SK-N-SH treated with all-trans-retinoic acid at 6 μM for 48 hours (cell line): Measurements from ENCODE around the gene ZP3.

Experiments
- ATAC-seq: fragments of 200-7000 bp; cut with Tn5 transposase; 3 replicates; pipeline ENCODE4 v1.9.1; 2020; ENCODE audit warnings: mild to moderate bottlenecking, moderate library complexity
- ARNTL ChIP-seq: fragments of 450-650 bp; formaldehyde crosslinking; IDR thresholded peaks from 2 replicates; pipeline ENCODE4 v1.5.0; 2020; ENCODE audit warnings: low read depth, mild to moderate bottlenecking, moderate library complexity, borderline replicate concordance
- BACH2 ChIP-seq: fragments of 250-450 bp; sonication (Bioruptor Pico); IDR thresholded peaks from 2 replicates; pipeline ENCODE4 v1.9.0; 2021; ENCODE audit warnings: mild to moderate bottlenecking, borderline replicate concordance
- CREB5 ChIP-seq: fragments of 250-450 bp; sonication (Bioruptor Pico); IDR thresholded peaks from 2 replicates; pipeline ENCODE4 v1.5.1; 2020; ENCODE audit warnings: low read depth, mild to moderate bottlenecking, moderate library complexity
- ESRRG ChIP-seq: fragments of 250-450 bp; sonication (Bioruptor Pico); IDR thresholded peaks from 2 replicates; pipeline ENCODE4 v1.6.1; 2021; ENCODE audit warnings: mild to moderate bottlenecking
- GLIS3 ChIP-seq: fragments of 250-450 bp; sonication (Bioruptor Pico); IDR thresholded peaks from 2 replicates; pipeline ENCODE4 v1.5.0; 2020; ENCODE audit warnings: mild to moderate bottlenecking, moderate library complexity
- ISL1 ChIP-seq: fragments of 250-450 bp; sonication (Bioruptor Pico); IDR thresholded peaks from 2 replicates; pipeline ENCODE4 v2.1.2; 2022; ENCODE audit warnings: mild to moderate bottlenecking, moderate library complexity
- OSR1 ChIP-seq: fragments of 250-450 bp; sonication (Bioruptor Pico); IDR thresholded peaks from 2 replicates; pipeline ENCODE4 v1.8.0; 2022; ENCODE audit warnings: moderate library complexity, mild to moderate bottlenecking, inconsistent platforms
- PATZ1 ChIP-seq: fragments of 250-450 bp; sonication (Bioruptor Pico); IDR thresholded peaks from 2 replicates; pipeline ENCODE4 v1.8.0; 2020; ENCODE audit warnings: mild to moderate bottlenecking, moderate library complexity, borderline replicate concordance
- PPARA ChIP-seq: fragments of 250-450 bp; sonication (Bioruptor Pico); IDR thresholded peaks from 2 replicates; pipeline ENCODE4 v1.5.0; 2020; ENCODE audit warnings: mild to moderate bottlenecking, borderline replicate concordance
- RARB ChIP-seq: fragments of 250-450 bp; sonication (Bioruptor Pico); IDR thresholded peaks from 2 replicates; pipeline ENCODE4 v1.8.0; 2021; ENCODE audit warnings: mild to moderate bottlenecking, moderate library complexity
- SNAI2 ChIP-seq: fragments of 250-450 bp; sonication (Bioruptor Pico); IDR thresholded peaks from 2 replicates; pipeline ENCODE4 v1.5.0; 2020; ENCODE audit warnings: mild to moderate bottlenecking, moderate library complexity
- TCF4 ChIP-seq: fragments of 250-450 bp; sonication (Bioruptor Pico); IDR thresholded peaks from 2 replicates; pipeline ENCODE4 v1.8.0; 2021; ENCODE audit warnings: mild to moderate bottlenecking, moderate library complexity, borderline replicate concordance
- TSHZ2 ChIP-seq: fragments of 250-450 bp; sonication (Bioruptor Pico); IDR thresholded peaks from 2 replicates; pipeline ENCODE4 v1.5.0; 2020; ENCODE audit warnings: mild to moderate bottlenecking, moderate library complexity
- ZC3H10 ChIP-seq: fragments of 250-450 bp; sonication (Bioruptor Pico); IDR thresholded peaks from 2 replicates; pipeline ENCODE4 v1.5.1; 2021; ENCODE audit warnings: mild to moderate bottlenecking, moderate library complexity
- ZFP3 ChIP-seq: fragments of 250-450 bp; sonication (Bioruptor Pico); IDR thresholded peaks from 2 replicates; pipeline ENCODE4 v1.5.0; 2020; ENCODE audit warnings: mild to moderate bottlenecking, moderate library complexity
- ZFP30 ChIP-seq: fragments of 450-650 bp; formaldehyde crosslinking; IDR thresholded peaks from 2 replicates; pipeline ENCODE4 v1.5.0; 2022; ENCODE audit warnings: mild to moderate bottlenecking, moderate library complexity
- ZNF565 ChIP-seq: fragments of 450-650 bp; formaldehyde crosslinking; conservative IDR thresholded peaks from 2 replicates; pipeline ENCODE4 v1.5.0; 2020; ENCODE audit warnings: low read depth, mild to moderate bottlenecking, moderate library complexity
- ZNF70 ChIP-seq: fragments of 450-650 bp; formaldehyde crosslinking; IDR thresholded peaks from 2 replicates; pipeline ENCODE4 v1.5.0; 2020; ENCODE audit warnings: mild to moderate bottlenecking, moderate library complexity
- ZNF8 ChIP-seq: fragments of 450-650 bp; formaldehyde crosslinking; IDR thresholded peaks from 2 replicates; pipeline ENCODE4 v1.5.0; 2020; ENCODE audit warnings: mild to moderate bottlenecking, moderate library complexity
- TF ChIP-seq, protein P1 (sequence below): fragments of 250-450 bp; sonication (Bioruptor Pico); IDR thresholded peaks from 2 replicates; pipeline ENCODE4 v1.8.0; 2021; ENCODE audit warnings: low read depth, mild to moderate bottlenecking, moderate library complexity, borderline replicate concordance
- TF ChIP-seq, protein P2 (sequence below): fragments of 250-450 bp; sonication (Bioruptor Pico); IDR thresholded peaks from 2 replicates; pipeline ENCODE4 v1.5.1; 2021; ENCODE audit warnings: mild to moderate bottlenecking, moderate library complexity

The ZP3 gene

GRCh38 chr7:76424413-76425111 is at the start of gene ZP3:
TSS of gene ZP3 (plus strand) at chr7:76424950. CDS start at chr7:76424965, 15 bp downstream.
- no peak for TF ChIP-seq ESRRG (CRISPR knock-in tag)
- TF ChIP-seq, protein P1, sequence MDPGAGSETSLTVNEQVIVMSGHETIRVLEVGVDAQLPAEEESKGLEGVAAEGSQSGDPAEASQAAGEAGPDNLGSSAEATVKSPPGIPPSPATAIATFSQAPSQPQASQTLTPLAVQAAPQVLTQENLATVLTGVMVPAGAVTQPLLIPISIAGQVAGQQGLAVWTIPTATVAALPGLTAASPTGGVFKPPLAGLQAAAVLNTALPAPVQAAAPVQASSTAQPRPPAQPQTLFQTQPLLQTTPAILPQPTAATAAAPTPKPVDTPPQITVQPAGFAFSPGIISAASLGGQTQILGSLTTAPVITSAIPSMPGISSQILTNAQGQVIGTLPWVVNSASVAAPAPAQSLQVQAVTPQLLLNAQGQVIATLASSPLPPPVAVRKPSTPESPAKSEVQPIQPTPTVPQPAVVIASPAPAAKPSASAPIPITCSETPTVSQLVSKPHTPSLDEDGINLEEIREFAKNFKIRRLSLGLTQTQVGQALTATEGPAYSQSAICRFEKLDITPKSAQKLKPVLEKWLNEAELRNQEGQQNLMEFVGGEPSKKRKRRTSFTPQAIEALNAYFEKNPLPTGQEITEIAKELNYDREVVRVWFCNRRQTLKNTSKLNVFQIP: no peak
- TF ChIP-seq PPARA: no peak
- no peak for TF ChIP-seq ZNF70
- TF ChIP-seq ZC3H10 (CRISPR knock-in tag): no peak
- no peak for TF ChIP-seq TCF4 (CRISPR knock-in tag)
- TF ChIP-seq RARB: no peak
- TF ChIP-seq PATZ1 (CRISPR knock-in tag): no peak
- TF ChIP-seq SNAI2 (CRISPR knock-in tag): no peak
- no peak for TF ChIP-seq ZNF565
- TF ChIP-seq ARNTL: no peak
- TF ChIP-seq CREB5 (CRISPR knock-in tag): no peak
- TF ChIP-seq ZFP30 (CRISPR knock-in tag): no peak
- TF ChIP-seq, all 23 proteins: peak for 0
- ATAC-seq: no peak

DNA sequence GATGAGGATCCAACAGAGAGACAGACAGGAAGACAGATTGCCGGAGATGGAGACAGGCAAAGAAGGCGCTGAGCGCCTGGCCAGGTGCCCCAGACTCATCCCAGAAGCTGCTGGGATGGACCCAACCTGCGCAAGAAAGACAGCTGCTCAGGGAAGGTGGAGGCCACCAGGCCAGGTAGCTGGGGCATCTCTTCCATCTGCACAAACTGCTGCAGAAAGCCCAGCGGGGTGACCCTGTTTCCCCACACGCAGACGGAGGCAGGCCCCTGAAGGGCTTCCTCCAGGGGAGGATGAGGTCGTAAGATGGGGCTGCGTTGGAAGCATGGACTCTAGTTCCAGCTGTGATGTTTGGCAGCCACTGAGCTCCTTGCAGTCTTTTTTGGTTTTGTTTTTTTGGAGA is 49.5 kb upstream of the ZP3 start:
- no peak for ATAC-seq
- no peak for TF ChIP-seq ZNF8 (CRISPR knock-in tag)
- TF ChIP-seq ZNF565: no peak
- no peak for TF ChIP-seq PPARA
- no peak for TF ChIP-seq ARNTL
- TF ChIP-seq ZFP3 (CRISPR knock-in tag): no peak
- TF ChIP-seq, all 23 proteins: peak for 0

- ATAC-seq: no peak
- no peak for TF ChIP-seq TSHZ2 (CRISPR knock-in tag)
- no peak for TF ChIP-seq PATZ1 (CRISPR knock-in tag)
- TF ChIP-seq RARB: no peak
- TF ChIP-seq, protein P1: no peak
- TF ChIP-seq ESRRG (CRISPR knock-in tag): no peak
- TF ChIP-seq, protein P2, sequence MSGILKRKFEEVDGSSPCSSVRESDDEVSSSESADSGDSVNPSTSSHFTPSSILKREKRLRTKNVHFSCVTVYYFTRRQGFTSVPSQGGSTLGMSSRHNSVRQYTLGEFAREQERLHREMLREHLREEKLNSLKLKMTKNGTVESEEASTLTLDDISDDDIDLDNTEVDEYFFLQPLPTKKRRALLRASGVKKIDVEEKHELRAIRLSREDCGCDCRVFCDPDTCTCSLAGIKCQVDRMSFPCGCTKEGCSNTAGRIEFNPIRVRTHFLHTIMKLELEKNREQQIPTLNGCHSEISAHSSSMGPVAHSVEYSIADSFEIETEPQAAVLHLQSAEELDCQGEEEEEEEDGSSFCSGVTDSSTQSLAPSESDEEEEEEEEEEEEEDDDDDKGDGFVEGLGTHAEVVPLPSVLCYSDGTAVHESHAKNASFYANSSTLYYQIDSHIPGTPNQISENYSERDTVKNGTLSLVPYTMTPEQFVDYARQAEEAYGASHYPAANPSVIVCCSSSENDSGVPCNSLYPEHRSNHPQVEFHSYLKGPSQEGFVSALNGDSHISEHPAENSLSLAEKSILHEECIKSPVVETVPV: no peak
- no peak for TF ChIP-seq GLIS3 (CRISPR knock-in tag)
- no peak for TF ChIP-seq ZNF8 (CRISPR knock-in tag)
- no peak for TF ChIP-seq CREB5 (CRISPR knock-in tag)
- TF ChIP-seq BACH2 (CRISPR knock-in tag): no peak
- no peak for TF ChIP-seq ARNTL
- no peak for TF ChIP-seq ZNF565
- no peak for TF ChIP-seq ZC3H10 (CRISPR knock-in tag)
- no peak for TF ChIP-seq ISL1 (CRISPR knock-in tag)
- TF ChIP-seq OSR1 (CRISPR knock-in tag): no peak
- TF ChIP-seq SNAI2 (CRISPR knock-in tag): no peak
- TF ChIP-seq ZFP3 (CRISPR knock-in tag): no peak
Measured at GRCh38 chr7:76377186-76377918, 47.4 kb upstream of the ZP3 start.
